ENCODE results near the gene NLRC5. TPM values are rescaled to one million over a fixed set of nuclear protein-coding genes. Genes with fewer than 3 reads are reported as not detected.
"Not testable (repeated sequence)": the region's sequence is repeated elsewhere in the genome, so short reads cannot be mapped to it uniquely, and the experiment has no call there.

NLRC5 gene
- total RNA-seq, 1 donor from 2014 or later, result 9.8 TPM

GRCh38 chr16:57083485-57084126 is 94.2 kb downstream of the NLRC5 start:
- intact Hi-C loops (cut with micrococcal nuclease), result loop anchor here (5.0 kb wide), 1 partner anchor 84 kb away; no protein-coding TSS in a partner anchor
- no peak for ATAC-seq
- no peak for DNase-seq

- ATAC-seq (peak; percentile 81), DNase-seq (peak; percentile 73)
- intact Hi-C loops (cut with micrococcal nuclease), result loop anchor here (5.0 kb wide), 1 partner anchor 83 kb away; no protein-coding TSS in a partner anchor
Observed at GRCh38 chr16:57084257-57084770, 95.0 kb downstream of the NLRC5 start.

DNA sequence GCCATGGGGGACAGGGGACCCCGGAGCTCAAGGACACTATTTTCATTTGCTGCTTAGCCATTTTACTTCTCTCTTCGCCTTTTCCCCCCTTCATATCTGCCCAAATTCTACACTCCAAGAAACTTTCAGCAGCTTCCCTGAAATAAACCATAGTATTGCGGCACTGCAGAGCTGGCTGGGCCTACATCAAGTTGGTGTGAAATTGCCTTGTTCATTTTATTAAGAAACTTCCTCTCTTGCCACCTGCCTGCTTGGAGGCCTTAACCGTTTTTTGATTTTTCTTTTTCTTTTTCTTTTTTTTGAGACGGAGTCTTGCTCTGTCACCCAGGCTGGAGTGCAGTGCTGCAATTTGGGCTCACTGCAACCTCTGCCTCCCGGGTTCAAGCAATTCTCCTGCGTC is 95.6 kb downstream of the NLRC5 start:
- DNase-seq (no peak), ATAC-seq (no peak)
- intact Hi-C loops (cut with micrococcal nuclease), result loop anchor here (5.0 kb wide), 1 partner anchor 82 kb away; no protein-coding TSS in a partner anchor

DNA sequence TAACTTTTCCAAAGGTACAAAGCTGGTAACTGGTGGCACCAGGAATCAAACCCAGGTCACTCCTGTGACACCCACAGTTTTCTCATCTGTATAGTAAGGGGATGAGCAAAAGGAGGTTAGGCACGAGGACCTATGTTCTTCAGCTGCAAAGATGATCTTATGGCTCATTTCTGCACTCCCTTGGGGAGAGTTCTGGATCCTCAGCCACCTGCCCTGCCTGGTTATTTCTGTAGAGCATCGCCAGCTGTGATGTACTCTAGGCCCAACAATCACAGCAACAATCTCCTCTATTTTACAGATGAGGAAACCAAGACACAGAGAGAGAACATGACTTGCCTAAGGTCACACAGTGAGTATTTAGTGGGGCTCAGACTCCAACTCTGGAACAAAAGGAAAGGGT is 97.6 kb downstream of the NLRC5 start:
- intact Hi-C loops (cut with micrococcal nuclease), result no loop called here
- no peak for DNase-seq
- ATAC-seq, result no peak

GRCh38 chr16:57089406-57089805 is 100.0 kb downstream of the NLRC5 start:
- intact Hi-C loops (cut with micrococcal nuclease), result no loop called here
- DNase-seq, result no peak
- no peak for ATAC-seq

- peak; percentile 63 for DNase-seq
- intact Hi-C loops (cut with micrococcal nuclease), result no loop called here
- ATAC-seq, result peak; percentile 25
Observed at GRCh38 chr16:57091200-57091974, 102.0 kb downstream of the NLRC5 start.

- intact Hi-C loops (cut with micrococcal nuclease), result no loop called here
- DNase-seq, result peak; percentile 81
- peak; percentile 93 for ATAC-seq
Observed at GRCh38 chr16:57091975-57092785, 102.8 kb downstream of the NLRC5 start, which contains the start of gene CPNE2. Gene CPNE2 (plus strand): TSS chr16:57092583. CDS start chr16:57110743, 18,160 bp downstream.

DNA sequence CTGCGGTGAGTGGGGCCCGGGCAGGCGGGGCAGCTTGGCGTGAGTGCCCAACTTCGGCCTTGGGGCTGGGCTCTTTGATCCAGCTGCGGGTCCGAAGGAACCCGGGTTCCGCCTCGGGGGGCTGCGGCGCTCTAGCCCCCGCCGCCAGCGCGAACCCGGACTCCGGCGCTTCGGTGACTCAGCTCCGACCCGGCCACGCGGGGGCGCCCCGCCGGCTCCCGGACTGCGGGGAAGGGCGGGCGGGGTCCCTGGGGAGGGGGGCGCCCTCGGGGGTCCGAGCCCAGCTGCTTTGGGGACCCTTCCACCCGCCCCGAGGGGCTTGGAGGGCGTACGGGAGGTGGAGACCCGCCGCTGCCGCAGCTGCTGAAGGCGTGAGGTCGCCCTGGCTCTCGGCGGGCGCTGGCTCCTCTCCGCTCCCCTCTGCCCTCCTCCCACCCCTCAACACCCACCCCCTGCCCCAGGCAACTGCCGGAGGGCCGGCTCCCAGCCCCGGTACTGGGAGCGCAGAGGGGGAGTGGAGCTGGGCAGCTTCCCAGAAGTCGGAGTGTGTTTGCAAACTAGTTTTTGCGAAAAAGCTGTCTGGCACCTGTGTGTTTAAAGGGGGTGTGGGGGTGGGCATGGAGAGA is 103.5 kb downstream of the NLRC5 start:
- intact Hi-C loops (cut with micrococcal nuclease), result no loop called here
- ATAC-seq, result peak; percentile 47
- peak; percentile 78 for DNase-seq

DNA sequence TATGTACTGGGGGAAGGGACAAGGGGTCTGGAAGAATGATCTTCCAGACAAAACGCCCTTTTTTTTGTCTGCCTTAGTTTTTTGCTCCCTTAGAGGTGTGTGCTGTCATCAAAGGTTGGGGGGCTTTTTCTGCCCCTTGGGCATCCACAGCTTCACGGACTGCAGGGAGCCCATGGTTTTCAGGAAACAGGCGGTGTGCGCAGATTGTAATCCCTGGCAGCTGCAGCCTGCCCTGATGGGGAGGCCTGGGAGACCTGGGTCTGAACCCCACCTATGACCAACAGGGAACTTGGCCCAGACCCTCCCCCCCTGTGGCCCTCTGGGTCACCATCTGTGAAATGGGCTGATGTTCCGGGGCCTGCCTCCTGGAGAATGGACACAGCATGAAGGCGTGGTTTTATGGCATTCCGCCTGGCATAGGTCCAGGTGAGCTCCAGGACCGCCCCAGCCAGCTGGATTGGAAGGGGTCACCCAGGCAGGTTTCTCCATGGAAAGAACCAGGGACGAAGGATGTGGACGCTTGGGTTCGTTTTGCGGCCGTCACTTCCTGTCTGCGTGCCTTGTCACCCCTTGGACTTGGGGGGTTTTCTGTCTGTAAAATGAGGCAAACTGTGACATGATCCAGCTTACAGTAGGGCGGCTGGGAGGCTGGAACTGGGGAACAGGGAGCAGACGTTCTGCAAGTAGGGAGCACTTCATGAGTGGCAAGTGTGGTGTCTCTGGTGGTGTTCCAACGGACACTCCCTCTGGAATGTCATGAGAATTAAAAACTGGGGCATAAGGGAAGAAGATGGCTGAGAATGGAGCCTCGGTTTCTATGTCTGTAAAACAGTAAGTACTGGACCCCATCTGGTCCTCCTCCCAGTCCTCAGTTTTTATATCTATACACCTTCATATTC is 104.6 kb downstream of the NLRC5 start:
- ATAC-seq (no peak), DNase-seq (peak; percentile 36)
- intact Hi-C loops (cut with micrococcal nuclease), result no loop called here

GRCh38 chr16:57094911-57095310 is 105.6 kb downstream of the NLRC5 start:
- intact Hi-C loops (cut with micrococcal nuclease), result no loop called here
- ATAC-seq (no peak), DNase-seq (no peak)

DNA sequence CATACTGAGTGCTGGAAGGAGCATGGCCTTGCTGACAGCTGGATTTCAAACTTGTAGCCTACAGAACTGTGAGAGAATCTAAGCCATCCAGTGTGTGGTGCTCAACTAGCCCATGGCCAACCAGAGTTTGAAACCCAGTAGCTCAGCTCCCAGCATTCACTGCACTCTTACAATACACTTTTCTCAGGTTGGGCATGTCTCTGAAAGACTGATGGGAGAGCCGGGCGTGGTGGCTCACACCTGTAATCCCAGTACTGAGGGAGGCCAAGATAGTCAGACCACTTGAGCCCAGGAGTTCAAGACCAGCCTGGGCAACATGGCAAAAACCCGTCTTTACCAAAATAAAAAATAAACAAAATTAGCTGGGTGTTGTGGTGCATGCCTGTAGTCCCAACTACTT is 106.8 kb downstream of the NLRC5 start:
- intact Hi-C loops (cut with micrococcal nuclease), result no loop called here
- ATAC-seq, result no peak
- no peak for DNase-seq

GRCh38 chr16:57096793-57097192 is 107.4 kb downstream of the NLRC5 start:
- ATAC-seq, result no peak
- DNase-seq, result no peak
- intact Hi-C loops (cut with micrococcal nuclease), result no loop called here

- ATAC-seq (no peak), DNase-seq (no peak)
- intact Hi-C loops (cut with micrococcal nuclease), result no loop called here
Observed at GRCh38 chr16:57098188-57098841, 109.0 kb downstream of the NLRC5 start.

GRCh38 chr16:57099965-57100364 is 110.6 kb downstream of the NLRC5 start:
- intact Hi-C loops (cut with micrococcal nuclease), result not testable (repeated sequence)

DNA sequence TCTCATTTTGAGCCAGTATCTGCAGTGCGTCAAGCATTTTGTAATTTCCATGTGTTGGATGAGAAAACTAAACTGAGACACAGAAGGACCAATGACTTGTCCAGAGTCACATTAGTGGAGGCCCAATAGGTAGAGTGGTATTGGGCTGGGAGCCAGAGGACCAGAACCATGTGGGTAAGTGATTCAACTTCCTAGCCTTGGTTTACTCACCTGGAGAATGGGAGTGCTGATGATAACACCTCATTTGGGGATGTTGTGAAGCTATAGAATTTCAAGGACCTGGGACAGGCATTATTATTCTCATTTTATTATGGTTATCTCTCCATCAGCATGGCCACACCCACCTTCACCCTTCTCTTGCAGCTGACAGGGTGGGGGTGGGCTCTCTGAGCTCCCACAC is 111.1 kb downstream of the NLRC5 start:
- intact Hi-C loops (cut with micrococcal nuclease), result no loop called here
- DNase-seq (no peak), ATAC-seq (no peak)

More at GRCh38 chr16:57099965-57100364, 110.6 kb downstream of the NLRC5 start:
- not testable (repeated sequence) for DNase-seq, ATAC-seq

GRCh38 chr16:57102888-57103851 is 113.8 kb downstream of the NLRC5 start:
- no peak for ATAC-seq
- DNase-seq, result no peak
- intact Hi-C loops (cut with micrococcal nuclease), result no loop called here
